AG10803 (cell line): ENCODE results near the gene SMAD2.

Experiments used
- DNase-seq: peaks from one replicate; pipeline ENCODE4 v3.0.0; 2010; ENCODE audit warnings: low read depth
- H3K4me3 ChIP-seq: 2 replicates; pipeline ENCODE4 v1.5.1; 2011; ENCODE audit warnings: mild to moderate bottlenecking, low read length, control low read depth
- CTCF ChIP-seq: conservative IDR thresholded peaks from 2 replicates; pipeline ENCODE4 v1.5.1; 2011; ENCODE audit warnings: mild to moderate bottlenecking, low read length, control low read depth, inconsistent platforms

SMAD2 gene

GRCh38 chr18:47950511-47950910, 20.1 kb upstream of the SMAD2 start:
- no peak for DNase-seq
- no peak overlapping the region for H3K4me3 ChIP-seq
- TF ChIP-seq CTCF, result no peak

DNA sequence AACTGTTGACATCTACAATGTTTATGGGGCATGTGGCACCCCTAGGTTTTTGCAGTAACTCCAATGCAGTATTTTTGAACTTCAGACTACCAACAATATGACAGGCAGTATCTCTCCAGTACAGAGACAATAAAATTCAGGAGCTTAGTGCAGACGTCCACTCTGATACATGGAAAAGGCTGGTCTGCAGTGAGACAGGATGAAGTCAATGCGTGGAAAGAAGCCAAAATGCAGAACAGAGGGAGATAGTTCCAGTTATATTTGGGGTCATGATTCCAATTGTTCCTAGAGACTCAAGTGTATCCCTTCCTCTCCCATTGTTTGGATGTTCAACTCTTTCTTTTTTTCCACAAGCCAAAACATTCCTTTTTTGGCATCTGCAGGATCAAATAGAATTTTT, 18.7 kb upstream of the SMAD2 start:
- no peak for TF ChIP-seq CTCF
- no peak for DNase-seq
- no peak overlapping the region for H3K4me3 ChIP-seq

- TF ChIP-seq CTCF, result no peak
- H3K4me3 ChIP-seq, result no peak overlapping the region
Measured at GRCh38 chr18:47946889-47947288, 16.4 kb upstream of the SMAD2 start.

GRCh38 chr18:47944972-47945852, 14.8 kb upstream of the SMAD2 start:
- DNase-seq, result no peak
- TF ChIP-seq CTCF, result no peak
- no peak overlapping the region for H3K4me3 ChIP-seq

More at GRCh38 chr18:47946889-47947288, 16.4 kb upstream of the SMAD2 start:
- no peak for DNase-seq

DNA sequence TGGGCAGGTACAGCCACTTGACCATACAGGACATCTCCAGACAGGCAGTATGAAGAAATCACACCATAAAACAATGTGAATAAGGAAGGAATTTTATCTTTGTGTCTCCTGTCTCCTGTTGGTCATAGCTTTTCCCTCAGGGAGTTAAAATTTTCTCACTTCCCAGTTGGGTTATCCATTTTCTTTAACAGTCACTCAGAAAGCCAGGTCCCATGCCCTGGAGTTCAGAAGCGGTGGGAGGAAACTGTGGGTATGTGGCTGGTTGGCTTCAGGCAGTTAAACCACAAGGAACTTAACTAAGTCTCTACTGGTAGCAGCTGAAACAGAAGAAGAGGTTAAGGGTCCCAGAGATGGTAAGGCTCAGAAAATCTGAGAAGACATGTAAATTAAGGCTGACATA, 6.5 kb upstream of the SMAD2 start:
- DNase-seq, result no peak
- H3K4me3 ChIP-seq, result no peak overlapping the region
- TF ChIP-seq CTCF, result no peak

DNA sequence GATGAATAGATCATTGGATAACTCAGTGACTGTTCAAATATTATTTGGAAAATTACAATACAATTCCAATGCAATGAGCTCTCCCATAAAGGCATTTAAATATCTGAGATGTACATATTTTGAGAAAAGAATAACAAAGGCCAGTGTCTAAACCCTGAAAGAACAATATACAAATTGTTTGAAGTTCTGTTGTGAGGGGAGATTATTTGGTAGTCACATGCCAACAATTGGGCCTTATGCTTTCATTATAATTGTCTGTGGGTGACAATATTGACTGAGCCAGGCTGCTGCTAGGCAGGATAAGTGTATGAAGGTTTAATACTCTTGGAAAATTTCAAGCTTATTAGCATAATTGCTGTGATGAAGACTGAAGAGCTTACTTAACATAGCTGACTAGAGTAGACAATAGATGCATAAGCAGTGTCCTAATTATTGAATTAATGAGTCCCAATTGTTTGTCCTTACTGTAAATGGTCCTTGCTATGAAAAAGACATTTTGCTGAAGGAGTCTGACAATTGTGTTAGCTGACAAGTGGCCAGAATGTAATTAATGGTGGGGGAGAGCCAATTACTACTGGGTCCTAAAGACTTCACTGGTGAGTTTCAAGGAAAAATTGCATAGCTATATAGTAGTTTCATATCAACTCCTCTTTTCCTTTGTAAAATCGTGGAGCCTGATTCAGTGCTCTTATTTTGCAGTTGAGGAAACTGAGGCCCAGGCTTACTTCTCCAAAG, 5.0 kb upstream of the SMAD2 start:
- H3K4me3 ChIP-seq, result no peak overlapping the region
- DNase-seq, result no peak
- no peak for TF ChIP-seq CTCF
